Measurements from ENCODE around the gene PRCC.

The PRCC gene

GRCh38 chr1:156781585-156782186 is 14.4 kb downstream of the PRCC start:
- DNase-seq: no peak
- intact Hi-C loops (cut with DNase I): no loop called here

GRCh38 chr1:156785458-156785857 is 18.1 kb downstream of the PRCC start:
- no peak for DNase-seq
- intact Hi-C loops (cut with DNase I): no loop called here

DNA sequence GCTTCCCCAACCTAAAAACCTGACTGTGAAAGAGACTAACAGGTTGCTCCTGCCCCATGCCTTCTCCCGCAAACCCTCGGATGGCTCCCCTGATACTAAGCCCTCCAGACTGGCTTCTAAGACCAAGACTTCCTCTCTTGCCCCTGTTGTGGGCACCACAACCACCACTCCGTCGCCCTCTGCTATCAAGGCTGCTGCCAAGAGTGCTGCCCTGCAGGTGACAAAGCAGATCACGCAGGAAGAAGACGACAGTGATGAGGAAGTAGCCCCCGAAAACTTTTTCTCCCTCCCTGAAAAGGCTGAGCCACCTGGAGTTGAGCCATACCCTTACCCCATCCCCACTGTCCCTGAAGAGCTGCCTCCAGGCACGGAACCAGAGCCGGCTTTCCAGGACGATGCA is 19.3 kb downstream of the PRCC start:
- intact Hi-C loops (cut with DNase I): no loop called here
- peak in 1 of 42 donors; percentile 8 for DNase-seq

GRCh38 chr1:156788136-156788535 is 20.8 kb downstream of the PRCC start:
- intact Hi-C loops (cut with DNase I): no loop called here
- DNase-seq: no peak

DNA sequence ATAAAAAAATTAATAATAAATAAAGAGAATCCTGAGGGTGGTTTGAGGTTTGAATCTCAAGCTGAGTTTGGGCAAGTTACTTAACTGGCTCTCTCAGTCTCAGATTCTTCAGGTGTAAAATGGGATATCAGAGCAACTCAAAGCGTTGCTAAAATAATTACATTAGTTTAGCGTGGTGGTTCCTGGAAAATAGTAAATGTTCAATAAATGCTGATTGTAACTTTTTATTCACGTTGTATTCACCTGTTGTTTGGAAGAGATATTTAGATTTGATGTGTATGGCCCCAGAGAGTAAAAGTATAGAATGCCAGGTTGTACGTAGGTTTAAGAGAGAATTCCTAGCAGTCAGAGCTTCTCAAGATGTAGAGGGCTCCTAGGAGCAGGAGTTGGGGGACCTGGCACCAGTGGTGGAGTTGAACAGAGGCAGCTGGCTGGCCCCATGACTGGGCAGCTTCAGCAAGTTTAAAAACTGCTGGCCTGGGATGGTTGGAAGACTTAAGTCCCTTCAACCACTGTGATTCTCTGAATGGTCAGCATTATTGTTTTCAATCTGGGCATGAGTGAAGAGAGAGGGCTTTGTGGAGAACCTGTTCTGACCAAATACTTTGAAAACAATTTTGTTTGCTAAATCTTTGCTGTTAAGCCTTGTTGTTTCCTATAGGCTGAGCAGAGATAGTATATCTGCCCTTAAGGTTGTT is 22.4 kb downstream of the PRCC start:
- peak in 1 of 42 donors; percentile 18 for DNase-seq
- intact Hi-C loops (cut with DNase I): loop anchor here (10.0 kb wide), 1 partner anchor 75 kb away; the partner anchor contains the start of gene NTRK1

DNA sequence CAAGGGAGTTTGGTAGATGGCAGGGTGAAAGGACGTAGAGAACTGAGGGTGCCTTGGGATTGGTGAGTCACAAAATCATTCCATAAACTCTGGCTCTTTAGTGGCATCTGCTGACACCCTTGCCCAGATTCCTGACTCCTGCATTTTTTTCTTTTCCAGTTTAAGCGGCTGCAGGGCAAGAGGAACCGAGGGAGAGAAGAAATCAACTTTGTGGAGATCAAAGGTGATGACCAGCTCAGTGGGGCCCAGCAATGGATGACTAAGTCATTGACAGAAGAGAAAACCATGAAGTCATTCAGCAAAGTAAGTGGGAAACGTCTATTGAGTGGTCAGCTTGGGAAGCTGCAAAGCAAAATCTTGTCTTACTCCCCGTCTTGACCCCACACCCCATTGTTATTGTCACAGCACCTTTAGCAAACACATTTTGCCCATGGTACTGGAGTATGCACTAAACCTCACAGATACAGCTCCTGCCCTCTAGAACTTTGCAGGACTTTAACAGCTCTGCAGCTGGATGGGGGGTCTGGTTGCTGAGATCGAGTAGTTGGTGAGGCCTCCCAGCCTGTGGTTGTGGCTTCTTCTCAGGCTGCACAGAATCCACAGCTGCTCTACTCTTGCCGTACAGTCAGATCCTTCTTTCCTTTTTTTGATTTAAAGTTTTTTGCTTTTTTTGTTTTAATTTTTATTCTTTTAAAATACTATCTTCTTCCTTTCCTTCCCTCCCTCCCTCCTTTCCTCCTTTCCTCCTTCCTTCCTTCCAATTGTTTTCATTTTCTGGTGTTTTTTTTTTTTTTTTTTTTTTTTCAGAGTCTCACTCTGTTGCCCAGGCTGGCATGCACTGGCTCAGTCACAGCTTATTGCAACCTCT is 27.4 kb downstream of the PRCC start:
- peak in 1 of 42 donors; percentile 11 for DNase-seq
- intact Hi-C loops (cut with DNase I): loop anchor here (10.0 kb wide), 1 partner anchor 70 kb away; the partner anchor contains the start of gene NTRK1

DNA sequence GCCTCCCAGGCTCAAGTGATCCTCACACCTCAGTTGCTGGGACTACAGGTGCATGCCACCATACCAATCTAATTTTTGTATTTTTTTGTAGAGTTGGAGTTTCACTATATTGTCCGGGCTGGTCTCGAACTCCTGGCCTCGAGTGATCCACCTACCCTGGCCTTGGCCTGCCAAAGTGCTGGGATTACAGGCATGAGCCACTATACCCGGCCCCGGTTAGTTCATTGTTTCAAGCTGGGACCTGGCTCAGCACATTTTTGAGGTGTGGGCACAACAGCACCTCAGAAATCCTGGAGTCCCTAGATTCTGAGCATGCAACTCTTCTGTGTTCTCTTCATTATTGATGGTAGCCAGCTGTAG is 28.0 kb downstream of the PRCC start:
- intact Hi-C loops (cut with DNase I): loop anchor here (10.0 kb wide), 1 partner anchor 69 kb away; the partner anchor contains the start of gene NTRK1
- peak in 4 of 42 donors; percentile 10 to 37 (median 22) for DNase-seq

DNA sequence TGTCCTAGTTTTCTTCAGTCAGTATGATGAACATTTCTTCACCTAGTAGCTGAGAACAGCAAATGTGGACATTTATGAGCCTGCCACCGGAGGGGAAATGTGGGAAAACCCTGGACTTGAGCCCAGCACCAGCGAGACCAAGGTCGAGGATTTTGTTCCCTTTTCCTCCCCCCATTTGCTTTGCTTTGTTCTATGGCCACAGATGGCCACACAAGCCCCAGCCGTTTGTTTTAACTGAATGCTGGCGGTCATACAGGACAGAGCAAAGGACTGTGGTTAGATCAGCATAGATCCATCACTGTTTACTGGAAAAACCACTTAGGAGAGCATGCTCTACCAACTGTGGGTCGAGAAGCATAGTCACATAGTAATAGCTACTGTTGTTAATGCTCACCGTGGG is 28.5 kb downstream of the PRCC start:
- peak in 40 of 42 donors; percentile 23 to 85 (median 62) for DNase-seq
- intact Hi-C loops (cut with DNase I): loop anchor here (10.0 kb wide), 1 partner anchor 69 kb away; the partner anchor contains the start of gene NTRK1

GRCh38 chr1:156796340-156797097 is 29.2 kb downstream of the PRCC start:
- intact Hi-C loops (cut with DNase I): loop anchor here (10.0 kb wide), 1 partner anchor 68 kb away; the partner anchor contains the start of gene NTRK1

DNA sequence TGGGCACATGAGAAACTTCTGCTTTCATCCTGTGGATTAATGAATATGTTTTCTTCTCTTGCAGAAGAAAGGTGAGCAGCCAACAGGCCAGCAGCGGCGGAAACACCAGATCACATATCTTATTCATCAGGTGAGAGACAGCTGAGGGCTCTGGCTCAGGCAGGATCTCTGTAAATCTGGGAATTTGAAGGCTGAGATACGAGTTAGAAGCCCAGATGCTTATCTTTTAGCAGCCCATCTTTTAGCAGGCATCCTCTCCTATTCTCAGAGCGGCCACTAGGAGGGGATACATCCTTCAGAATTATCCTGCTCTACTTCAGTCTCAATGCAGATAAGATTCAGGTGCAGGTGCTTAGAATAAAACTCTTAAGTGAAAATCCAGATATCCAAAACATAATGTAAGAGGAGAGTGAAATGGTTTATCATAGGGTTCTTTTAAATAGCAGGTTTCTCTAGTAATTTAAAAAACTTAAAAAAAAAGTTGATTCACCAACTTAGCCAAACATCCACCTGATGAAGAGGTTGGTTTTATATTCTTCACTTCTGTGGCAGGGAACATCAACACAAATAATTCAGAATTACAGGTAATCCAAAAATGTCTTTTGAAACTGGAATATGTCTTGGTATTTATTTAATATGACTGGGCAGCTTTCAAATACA is 30.0 kb downstream of the PRCC start:
- intact Hi-C loops (cut with DNase I): loop anchor here (10.0 kb wide), 1 partner anchor 67 kb away; the partner anchor contains the start of gene NTRK1

More at GRCh38 chr1:156796340-156797097, 29.2 kb downstream of the PRCC start:
- DNase-seq: peak in 2 of 42 donors; percentile 3 to 27

GRCh38 chr1:156801409-156802121 is 34.2 kb downstream of the PRCC start:
- intact Hi-C loops (cut with DNase I): no loop called here
- DNase-seq: peak in 3 of 42 donors; percentile 2 to 13 (median 3)

More for the DNA sequence above, 30.0 kb downstream of the PRCC start:
- DNase-seq: peak in 37 of 42 donors; percentile 25 to 84 (median 59)

DNA sequence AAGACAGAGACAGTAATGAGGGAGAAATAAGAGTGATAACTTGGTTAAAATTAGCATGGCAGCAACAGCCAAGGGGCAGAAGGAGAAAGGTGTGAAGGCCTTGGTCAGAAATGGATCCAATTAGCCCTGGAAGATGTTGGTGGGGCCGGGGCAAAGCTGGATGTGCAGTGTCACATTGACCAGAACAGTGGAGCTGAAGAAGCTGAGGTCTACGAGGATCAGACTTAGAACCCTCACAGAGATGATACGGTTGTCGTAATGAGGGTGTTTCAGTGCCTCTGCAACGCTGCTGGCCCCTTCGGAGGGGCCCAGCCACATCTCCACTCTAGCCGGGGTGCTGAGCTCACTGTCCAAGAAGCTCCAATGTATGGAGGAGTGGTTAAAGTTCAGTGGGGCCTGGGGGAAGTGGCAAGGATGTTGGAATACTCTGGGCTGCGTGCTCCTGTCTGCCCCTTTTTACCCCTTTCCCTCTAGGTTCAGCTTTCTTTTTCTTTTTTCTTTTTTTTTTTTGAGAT is 35.1 kb downstream of the PRCC start:
- intact Hi-C loops (cut with DNase I): no loop called here
- peak in 2 of 42 donors; percentile 6 to 15 for DNase-seq

DNA sequence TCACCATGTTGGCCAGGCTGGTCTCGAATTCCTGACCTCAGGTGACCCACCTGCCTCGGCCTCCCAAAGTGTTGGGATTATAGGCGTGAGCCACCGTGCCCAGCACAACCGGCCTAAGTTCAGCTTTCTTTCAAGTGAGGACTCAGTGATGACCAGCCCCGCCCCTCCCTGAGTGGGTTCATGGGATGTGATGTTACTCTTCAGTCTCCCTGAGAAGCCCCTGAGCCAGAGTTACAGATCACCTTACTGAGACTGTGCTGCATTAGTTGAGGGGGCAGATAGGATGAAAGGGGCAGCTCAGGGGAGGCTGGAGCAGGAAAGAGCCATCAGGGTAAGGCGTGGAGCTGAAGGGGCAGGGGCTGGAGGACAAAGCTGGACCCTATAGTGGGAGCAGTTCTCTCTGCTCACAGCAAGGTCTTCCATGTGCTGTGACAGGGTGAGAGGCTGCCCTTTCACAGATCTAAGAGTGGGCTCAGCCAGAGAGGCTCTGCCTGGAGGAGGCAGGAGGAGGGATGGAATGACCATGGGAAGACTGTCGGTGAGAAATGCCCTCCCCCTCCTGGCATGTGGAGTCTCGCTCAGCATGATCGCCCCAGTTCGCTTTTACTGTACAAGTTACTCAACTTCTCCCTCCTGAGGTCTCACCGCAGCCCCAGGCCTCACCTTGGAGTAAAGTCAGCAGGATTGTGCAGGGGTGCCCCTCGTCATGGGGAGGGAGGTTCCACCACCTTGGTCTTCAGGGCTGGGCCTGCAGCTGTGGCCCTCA is 35.9 kb downstream of the PRCC start:
- peak in 2 of 42 donors; percentile 1 to 21 for DNase-seq
- intact Hi-C loops (cut with DNase I): no loop called here

- intact Hi-C loops (cut with DNase I): no loop called here
- DNase-seq: no peak
Observed at GRCh38 chr1:156804026-156804425, 36.7 kb downstream of the PRCC start.

- DNase-seq: peak in 27 of 42 donors; percentile 10 to 73 (median 28)
- intact Hi-C loops (cut with DNase I): no loop called here
Observed at GRCh38 chr1:156804572-156805243, 37.4 kb downstream of the PRCC start.

All from head of caudate nucleus (tissue), 42 donors.